T-helper 2 cell treated with Interferon-gamma antibody and Interleukin-4, amounts not matched to agents 100 ng/mL and 5 ng/mL, for 36 hours (primary cell): Measurements from ENCODE around the gene SSTR1. TPM values are rescaled to one million over a fixed set of nuclear protein-coding genes. Genes with fewer than 3 reads are reported as not detected.

Experiments
- intact Hi-C: fragments of 100-400 bp; cut with micrococcal nuclease; formaldehyde crosslinking; loops from one replicate; pipeline ENCODE4 v1.15.1; 2023
- total RNA-seq: library from RNA; stranded (reverse); gene quantifications from 2 replicates; pipeline ENCODE4 v1.2.3, GENCODE V29; 2022

SSTR1 gene
- total RNA-seq, 1 donor from 2014 or later, result not detected

DNA sequence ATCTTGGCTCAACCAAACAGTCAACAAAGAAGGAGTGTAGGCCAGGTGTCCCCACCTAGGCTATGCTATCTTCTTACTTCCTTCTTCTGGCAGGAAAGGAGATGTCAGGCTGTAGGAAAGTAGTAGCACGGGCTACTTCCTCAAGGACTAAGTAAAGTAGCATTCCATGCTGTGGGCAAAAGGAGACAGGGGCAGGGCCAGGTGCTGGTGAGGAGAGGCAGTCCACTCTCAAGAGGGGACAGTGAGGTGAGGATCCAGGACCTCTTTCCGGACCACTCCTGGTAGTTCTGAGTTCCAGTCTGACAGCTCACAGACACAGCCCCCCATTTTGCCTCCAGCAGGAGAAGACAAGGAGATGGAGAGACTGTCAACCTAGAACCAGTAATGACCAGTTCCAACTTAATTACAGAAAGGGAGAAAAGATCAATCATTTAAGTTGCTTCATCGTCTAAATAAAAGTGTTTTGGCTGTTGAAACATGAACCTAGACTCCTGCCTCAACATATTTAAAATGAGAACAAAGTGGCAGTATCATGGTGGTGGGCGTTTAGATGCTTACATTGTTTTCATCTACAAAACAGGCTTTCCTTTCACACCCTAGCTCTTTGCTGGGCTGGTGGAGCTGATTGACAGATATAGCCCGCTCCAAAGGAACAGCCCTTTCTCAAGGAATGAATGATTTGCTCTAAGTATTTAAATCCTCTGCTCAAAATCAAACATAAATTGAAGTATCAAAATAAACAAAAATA lies 5.1 kb upstream of the SSTR1 start:
- intact Hi-C loops, result no loop called here

DNA sequence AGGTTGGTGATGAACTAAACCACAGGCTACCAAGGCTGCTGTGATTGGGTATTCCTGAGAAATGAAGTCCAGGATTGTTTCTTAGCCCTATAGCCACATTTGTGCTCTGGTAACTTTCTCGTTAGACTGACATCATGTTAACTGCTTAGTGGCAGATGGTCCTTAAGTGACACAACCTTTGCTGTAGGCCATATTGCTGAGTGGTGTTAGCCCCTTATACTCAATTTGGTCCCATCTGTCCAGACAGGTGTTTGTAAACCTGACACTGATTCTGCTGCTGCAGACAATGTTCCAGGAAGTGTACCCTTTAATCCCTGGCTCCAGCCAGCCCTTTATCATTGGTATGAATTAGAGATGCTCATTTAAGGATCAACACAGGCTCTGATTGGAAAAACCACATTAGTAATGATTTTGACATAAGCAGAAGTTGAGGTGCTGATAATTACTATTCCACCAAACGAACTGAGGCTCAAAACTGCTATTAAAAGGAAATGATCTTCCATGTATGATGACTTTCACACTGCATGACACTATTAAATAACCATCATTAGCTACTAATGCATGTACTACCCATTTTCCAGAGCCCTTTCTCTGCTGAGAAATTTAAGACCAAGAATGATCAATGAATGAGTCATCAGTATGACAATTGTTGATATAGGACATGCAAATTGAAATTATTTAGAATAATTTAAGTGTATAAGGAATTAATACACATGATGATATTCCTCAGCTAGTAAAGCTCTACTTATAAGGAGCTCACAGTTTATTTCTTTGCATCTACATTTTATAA lies 3.6 kb upstream of the SSTR1 start:
- intact Hi-C loops, result no loop called here

DNA sequence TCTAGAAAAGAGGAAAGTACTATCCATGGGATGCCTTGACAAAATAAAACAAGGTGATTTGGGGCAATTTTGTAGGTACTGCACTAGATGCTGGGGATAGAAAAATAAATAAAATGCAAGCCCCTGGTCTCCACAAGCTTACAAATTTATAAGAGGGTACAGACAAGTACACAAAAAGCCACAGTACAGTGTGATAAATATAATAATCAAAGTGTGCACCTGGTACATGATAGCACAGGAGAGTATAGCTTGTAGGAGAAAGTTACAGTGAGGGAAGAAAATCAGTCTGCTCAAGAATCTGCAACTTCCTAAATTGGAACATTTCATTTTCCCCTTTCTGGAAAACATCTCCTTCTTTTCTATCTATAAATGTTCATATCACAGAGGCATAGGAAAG lies 3.0 kb upstream of the SSTR1 start:
- intact Hi-C loops, result no loop called here

GRCh38 chr14:38205119-38205813 lies 2.4 kb upstream of the SSTR1 start:
- intact Hi-C loops, result no loop called here

DNA sequence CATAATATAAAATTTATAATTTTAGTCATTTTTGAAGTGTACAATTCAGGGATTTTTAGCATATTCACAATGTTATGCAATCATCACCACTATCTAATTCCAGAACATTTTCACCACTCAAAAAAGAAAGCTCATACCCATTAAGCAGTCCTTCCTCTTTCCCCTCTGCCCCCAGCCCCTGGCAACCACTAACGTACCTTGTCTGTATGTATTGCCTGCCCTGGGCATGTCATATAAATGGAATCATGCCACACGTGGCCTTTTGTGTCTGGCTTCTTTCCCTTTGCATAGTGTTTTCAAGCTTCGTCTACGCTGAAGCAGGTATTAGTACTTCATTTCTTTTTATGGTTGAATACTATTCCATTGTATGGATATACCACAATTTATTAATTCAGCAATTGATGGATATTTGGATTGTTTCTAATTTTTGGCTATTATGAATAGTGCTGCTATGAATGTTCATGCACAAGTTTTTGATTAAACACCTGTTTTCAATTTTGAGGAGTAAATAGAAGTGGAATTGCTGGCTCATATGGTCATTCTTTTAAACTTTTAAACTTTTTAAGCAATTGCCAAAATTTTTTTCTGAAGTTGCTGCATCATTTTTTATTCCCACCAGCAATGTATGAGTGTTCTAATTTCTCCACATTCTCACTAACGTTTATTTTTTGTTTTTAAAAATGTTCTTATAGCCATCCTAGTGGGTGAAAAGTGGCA lies 1.6 kb upstream of the SSTR1 start:
- intact Hi-C loops, result no loop called here

DNA sequence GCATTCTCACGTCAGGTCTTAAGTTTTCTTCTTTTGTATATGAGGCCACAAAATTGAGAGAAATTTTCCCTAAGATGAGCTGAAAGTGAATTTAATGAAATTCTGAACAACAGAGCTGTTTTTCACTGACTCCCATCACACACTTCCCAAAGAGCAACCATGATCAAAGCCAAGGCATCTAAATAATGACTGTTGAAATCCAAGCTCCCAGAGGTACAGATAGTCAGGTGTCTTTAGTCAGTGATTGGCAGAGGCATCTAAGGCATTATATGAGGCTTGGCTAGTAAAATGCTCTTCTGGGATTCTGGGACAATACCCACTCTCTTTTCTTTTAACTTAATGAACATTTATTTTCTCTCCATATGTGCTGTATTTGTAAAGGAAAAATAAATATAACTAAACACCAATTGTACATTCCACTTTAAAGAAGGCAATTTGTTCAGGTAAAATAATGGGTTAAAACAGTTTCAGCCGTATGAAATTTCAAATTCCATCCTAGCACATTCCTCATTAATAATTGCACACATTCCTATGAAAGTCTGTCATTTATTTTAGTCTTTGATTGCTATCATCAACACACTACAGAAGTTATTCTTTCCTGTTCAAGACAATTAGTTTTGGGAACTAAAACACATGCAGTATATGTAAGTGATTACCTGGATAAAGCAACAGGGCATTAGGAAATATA lies 871 bp upstream of the SSTR1 start:
- intact Hi-C loops, result no loop called here

- intact Hi-C loops, result no loop called here
Observed at GRCh38 chr14:38207377-38207735, 348 bp upstream of the SSTR1 start.

- intact Hi-C loops, result no loop called here
Observed at GRCh38 chr14:38208618-38209562, 1.2 kb downstream of the SSTR1 start.

DNA sequence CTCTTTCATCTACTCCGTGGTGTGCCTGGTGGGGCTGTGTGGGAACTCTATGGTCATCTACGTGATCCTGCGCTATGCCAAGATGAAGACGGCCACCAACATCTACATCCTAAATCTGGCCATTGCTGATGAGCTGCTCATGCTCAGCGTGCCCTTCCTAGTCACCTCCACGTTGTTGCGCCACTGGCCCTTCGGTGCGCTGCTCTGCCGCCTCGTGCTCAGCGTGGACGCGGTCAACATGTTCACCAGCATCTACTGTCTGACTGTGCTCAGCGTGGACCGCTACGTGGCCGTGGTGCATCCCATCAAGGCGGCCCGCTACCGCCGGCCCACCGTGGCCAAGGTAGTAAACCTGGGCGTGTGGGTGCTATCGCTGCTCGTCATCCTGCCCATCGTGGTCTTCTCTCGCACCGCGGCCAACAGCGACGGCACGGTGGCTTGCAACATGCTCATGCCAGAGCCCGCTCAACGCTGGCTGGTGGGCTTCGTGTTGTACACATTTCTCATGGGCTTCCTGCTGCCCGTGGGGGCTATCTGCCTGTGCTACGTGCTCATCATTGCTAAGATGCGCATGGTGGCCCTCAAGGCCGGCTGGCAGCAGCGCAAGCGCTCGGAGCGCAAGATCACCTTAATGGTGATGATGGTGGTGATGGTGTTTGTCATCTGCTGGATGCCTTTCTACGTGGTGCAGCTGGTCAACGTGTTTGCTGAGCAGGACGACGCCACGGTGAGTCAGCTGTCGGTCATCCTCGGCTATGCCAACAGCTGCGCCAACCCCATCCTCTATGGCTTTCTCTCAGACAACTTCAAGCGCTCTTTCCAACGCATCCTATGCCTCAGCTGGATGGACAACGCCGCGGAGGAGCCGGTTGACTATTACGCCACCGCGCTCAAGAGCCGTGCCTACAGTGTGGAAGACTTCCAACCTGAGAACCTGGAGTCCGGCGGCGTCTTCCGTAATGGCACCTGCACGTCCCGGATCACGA lies 2.2 kb downstream of the SSTR1 start:
- intact Hi-C loops, result loop anchor here (5.0 to 10.0 kb wide), 2 partner anchors 618 to 1625 kb away; partner anchors contain the start of gene NKX2-8

GRCh38 chr14:38210587-38211216 lies 3.0 kb downstream of the SSTR1 start:
- intact Hi-C loops, result loop anchor here (5.0 to 10.0 kb wide), 2 partner anchors 618 to 1626 kb away; partner anchors contain the start of gene NKX2-8

DNA sequence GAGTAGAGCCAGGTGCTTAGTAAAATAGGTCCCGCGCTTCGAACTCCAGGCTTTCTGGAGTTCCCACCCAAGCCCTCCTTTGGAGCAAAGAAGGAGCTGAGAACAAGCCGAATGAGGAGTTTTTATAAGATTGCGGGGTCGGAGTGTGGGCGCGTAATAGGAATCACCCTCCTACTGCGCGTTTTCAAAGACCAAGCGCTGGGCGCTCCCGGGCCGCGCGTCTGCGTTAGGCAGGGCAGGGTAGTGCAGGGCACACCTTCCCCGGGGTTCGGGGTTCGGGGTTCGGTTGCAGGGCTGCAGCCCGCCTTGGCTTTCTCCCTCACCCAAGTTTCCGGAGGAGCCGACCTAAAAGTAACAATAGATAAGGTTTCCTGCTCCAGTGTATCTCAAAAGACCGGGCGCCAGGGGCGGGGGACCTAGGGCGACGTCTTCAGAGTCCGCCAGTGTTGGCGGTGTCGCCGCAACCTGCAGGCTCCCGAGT lies 3.6 kb downstream of the SSTR1 start:
- intact Hi-C loops, result loop anchor here (5.0 to 10.0 kb wide), 2 partner anchors 619 to 1626 kb away; partner anchors contain the start of gene NKX2-8

GRCh38 chr14:38212111-38212510 lies 4.4 kb downstream of the SSTR1 start:
- intact Hi-C loops, result loop anchor here (5.0 to 10.0 kb wide), 2 partner anchors 620 to 1627 kb away; partner anchors contain the start of gene NKX2-8

GRCh38 chr14:38213001-38213400 lies 5.3 kb downstream of the SSTR1 start:
- intact Hi-C loops, result loop anchor here (5.0 to 10.0 kb wide), 2 partner anchors 621 to 1628 kb away; partner anchors contain the start of gene NKX2-8

- intact Hi-C loops, result loop anchor here (10.0 kb wide), 1 partner anchor 1633 kb away; the partner anchor contains the start of gene NKX2-8
Observed at GRCh38 chr14:38217553-38217952, 9.8 kb downstream of the SSTR1 start.

- intact Hi-C loops, result no loop called here
Observed at GRCh38 chr14:38221077-38221476, 13.4 kb downstream of the SSTR1 start.

DNA sequence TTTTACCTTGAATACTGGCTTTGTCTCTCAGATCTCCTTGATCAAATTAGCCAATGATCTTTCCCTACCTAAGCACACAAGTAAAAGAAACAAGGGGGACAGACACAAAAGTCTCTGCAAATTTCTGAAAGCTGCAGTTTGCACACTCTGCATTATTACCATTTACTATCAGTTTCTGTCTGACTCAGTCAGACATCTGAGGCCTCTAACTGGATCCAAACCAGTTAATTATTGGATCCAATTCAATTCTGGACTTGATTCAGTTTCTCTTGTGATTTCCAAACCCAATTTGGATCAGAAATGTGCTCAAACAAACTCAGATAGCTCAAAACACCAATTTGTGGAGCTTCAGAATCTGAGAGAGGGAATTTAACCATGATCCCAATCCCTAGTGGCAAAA lies 16.6 kb downstream of the SSTR1 start:
- intact Hi-C loops, result no loop called here

- intact Hi-C loops, result no loop called here
Observed at GRCh38 chr14:38225946-38226345, 18.2 kb downstream of the SSTR1 start.
